IMR-90 (cell line): ENCODE data around the gene UBAP2L. TPM values are rescaled to one million over a fixed set of nuclear protein-coding genes. Genes with fewer than 3 reads are reported as not detected.

ENCODE experiments used
- ATAC-seq: fragments of 200-7000 bp; cut with Tn5 transposase; 2 replicates; pipeline ENCODE4 v1.9.1; 2020; ENCODE audit warnings: low read depth, mild to moderate bottlenecking, moderate library complexity
- BruUV-seq: library from RNA; stranded (reverse); fragments of 400-500 nt; replicated peaks from 2 replicates; lab custom pipeline; 2021; lab: Mats Ljungman, UMichigan
- CTCF ChIA-PET: fragments of 300-600 bp; formaldehyde crosslinking; extraction: SDS; loops from one replicate; lab custom pipeline; 2021; ENCODE audit warnings: antibody characterized with exemption; lab: Yijun Ruan, JAX
- POLR2A ChIA-PET: fragments of 300-600 bp; sonication (Branson Sonifier 250); formaldehyde crosslinking; loops from one replicate; lab custom pipeline; 2022; ENCODE audit warnings: antibody characterized with exemption; ENCODE audit not compliant: unreplicated experiment; lab: Charles Lee
- DNase-seq: peaks from one replicate; pipeline ENCODE4 v3.0.0; 2013
- H2AFZ ChIP-seq: replicated peaks from 2 replicates; pipeline ENCODE3; 2013; ENCODE audit warnings: low read length, mild to moderate bottlenecking; ENCODE audit not compliant: poor library complexity
- H2AK5ac ChIP-seq: 2 replicates; pipeline ENCODE4 v1.6.1; 2013; ENCODE audit warnings: low read depth, low read length, inconsistent platforms
- H2AK9ac ChIP-seq: replicated peaks from 2 replicates; pipeline ENCODE3; 2013; ENCODE audit warnings: mild to moderate bottlenecking, low read depth, low read length, moderate library complexity; ENCODE audit not compliant: poor library complexity
- H2BK120ac ChIP-seq: 2 replicates; pipeline ENCODE4 v1.6.1; 2013; ENCODE audit warnings: low read depth, low read length, inconsistent platforms
- H2BK15ac ChIP-seq: 3 replicates; pipeline ENCODE4 v1.6.1; 2013; ENCODE audit warnings: low read depth, low read length, inconsistent platforms
- H2BK20ac ChIP-seq: 2 replicates; pipeline ENCODE4 v1.6.1; 2013; ENCODE audit warnings: low read depth, mild to moderate bottlenecking, inconsistent platforms, low read length, moderate library complexity
- H2BK5ac ChIP-seq: 2 replicates; pipeline ENCODE4 v1.6.1; 2013; ENCODE audit warnings: mild to moderate bottlenecking, low read depth, low read length, inconsistent platforms; ENCODE audit not compliant: poor library complexity, severe bottlenecking
- H3K14ac ChIP-seq: replicated peaks from 2 replicates; pipeline ENCODE4 v1.6.1; 2013; ENCODE audit warnings: low read depth, low read length, inconsistent platforms
- H3K18ac ChIP-seq: 2 replicates; pipeline ENCODE4 v1.6.1; 2013; ENCODE audit warnings: low read depth, low read length, control low read depth
- H3K23ac ChIP-seq: 2 replicates; pipeline ENCODE4 v1.6.1; 2013; ENCODE audit warnings: low read depth, low read length, inconsistent platforms
- H3K27ac ChIP-seq: 2 replicates; pipeline ENCODE4 v1.5.1; 2013; ENCODE audit warnings: mild to moderate bottlenecking, control low read depth, low read length; ENCODE audit not compliant: insufficient read depth
- H3K27me3 ChIP-seq: 2 replicates; pipeline ENCODE4 v1.6.1; 2013; ENCODE audit warnings: low read length; ENCODE audit not compliant: control insufficient read depth, insufficient read depth
- H3K36me3 ChIP-seq: 2 replicates; pipeline ENCODE4 v1.6.1; 2013; ENCODE audit warnings: low read length, mixed read lengths; ENCODE audit not compliant: control insufficient read depth, insufficient read depth
- H3K4ac ChIP-seq: 2 replicates; pipeline ENCODE4 v1.6.1; 2013; ENCODE audit warnings: low read depth, low read length, inconsistent platforms
- H3K4me1 ChIP-seq: 2 replicates; pipeline ENCODE4 v1.6.1; 2013; ENCODE audit warnings: low read length, mixed read lengths; ENCODE audit not compliant: control insufficient read depth, insufficient read depth
- H3K4me2 ChIP-seq: 2 replicates; pipeline ENCODE4 v1.6.1; 2013; ENCODE audit warnings: low read depth, mild to moderate bottlenecking, control low read depth, low read length, moderate library complexity
- H3K4me3 ChIP-seq: 2 replicates; pipeline ENCODE4 v1.5.1; 2013; ENCODE audit warnings: low read depth, mild to moderate bottlenecking, control low read depth, low read length, moderate library complexity; ENCODE audit not compliant: insufficient read depth
- H3K56ac ChIP-seq: 2 replicates; pipeline ENCODE4 v1.6.1; 2013; ENCODE audit warnings: low read length, inconsistent platforms; ENCODE audit not compliant: insufficient read depth; ENCODE audit errors: extremely low read depth
- H3K79me1 ChIP-seq, 2 experiments: 2 replicates each; pipeline ENCODE4 v1.6.1; 2013; ENCODE audit warnings: low read length in 2 of 2, inconsistent platforms in 1 of 2, low read depth in 1 of 2
- H3K9ac ChIP-seq: 2 replicates; pipeline ENCODE4 v1.6.1; 2013; ENCODE audit warnings: low read depth, low read length, control low read depth
- H3K9me1 ChIP-seq: 2 replicates; pipeline ENCODE4 v1.6.1; 2013; ENCODE audit warnings: low read length, inconsistent platforms; ENCODE audit not compliant: insufficient read depth
- H3K9me3 ChIP-seq: 2 replicates; pipeline ENCODE4 v1.6.1; 2013; ENCODE audit warnings: low read length; ENCODE audit not compliant: control insufficient read depth, insufficient read depth
- H4K20me1 ChIP-seq: 2 replicates; pipeline ENCODE4 v1.6.1; 2013; ENCODE audit warnings: low read length, inconsistent platforms; ENCODE audit not compliant: insufficient read depth
- H4K5ac ChIP-seq: 2 replicates; pipeline ENCODE4 v1.6.1; 2013; ENCODE audit warnings: mild to moderate bottlenecking, low read depth, low read length, control low read depth
- H4K8ac ChIP-seq, 2 experiments: 2 replicates each; pipeline ENCODE4 v1.6.1; 2013; ENCODE audit warnings: low read depth in 2 of 2, low read length in 2 of 2, control low read depth in 1 of 2, inconsistent platforms in 1 of 2
- H4K91ac ChIP-seq: 2 replicates; pipeline ENCODE4 v1.6.1; 2013; ENCODE audit warnings: low read depth, low read length, inconsistent platforms; ENCODE audit not compliant: insufficient read depth
- BHLHE40 ChIP-seq: fragments of 150-350 bp; IDR thresholded peaks from 2 replicates; pipeline ENCODE4 v1.6.1; 2016; ENCODE audit warnings: mild to moderate bottlenecking, low read depth, low read length
- CEBPB ChIP-seq: IDR thresholded peaks from 2 replicates; pipeline ENCODE4 v1.6.1; 2012; ENCODE audit warnings: low read depth, low read length, improper control_type of control experiment
- CHD1 ChIP-seq: IDR thresholded peaks from 2 replicates; pipeline ENCODE4 v1.6.1; 2012; ENCODE audit warnings: low read depth, low read length, improper control_type of control experiment
- MAFK ChIP-seq: IDR thresholded peaks from 2 replicates; pipeline ENCODE4 v1.6.1; 2012; ENCODE audit warnings: low read depth, low read length, improper control_type of control experiment
- MAZ ChIP-seq: IDR thresholded peaks from 2 replicates; pipeline ENCODE4 v1.6.1; 2012; ENCODE audit warnings: low read depth, mild to moderate bottlenecking, low read length, improper control_type of control experiment, moderate library complexity, borderline replicate concordance
- MXI1 ChIP-seq: IDR thresholded peaks from 2 replicates; pipeline ENCODE4 v1.6.1; 2012; ENCODE audit warnings: low read depth, mild to moderate bottlenecking, low read length, moderate library complexity, borderline replicate concordance
- POLR2A ChIP-seq: IDR thresholded peaks from 2 replicates; pipeline ENCODE4 v1.6.1; 2012; ENCODE audit warnings: mild to moderate bottlenecking, low read depth, low read length
- RAD21 ChIP-seq: IDR thresholded peaks from 2 replicates; pipeline ENCODE4 v1.6.1; 2012; ENCODE audit warnings: low read length, improper control_type of control experiment
- RCOR1 ChIP-seq: IDR thresholded peaks from 2 replicates; pipeline ENCODE4 v1.6.1; 2012; ENCODE audit warnings: mild to moderate bottlenecking, low read length, improper control_type of control experiment; ENCODE audit not compliant: insufficient replicate concordance
- RFX5 ChIP-seq: IDR thresholded peaks from 2 replicates; pipeline ENCODE4 v1.8.0; 2012; ENCODE audit warnings: low read depth, mild to moderate bottlenecking, low read length, moderate library complexity
- SMC3 ChIP-seq: fragments of 150-350 bp; IDR thresholded peaks from 2 replicates; pipeline ENCODE4 v1.6.1; 2016; ENCODE audit warnings: low read depth, mild to moderate bottlenecking, antibody characterized with exemption, low read length, moderate library complexity
- WGBS, 2 experiments: methylation state at CpG; one replicate each; pipeline versions ENCODE4 v1.1.5 to v1.1.7; 2013; ENCODE audit warnings: missing lambda C conversion rate in 2 of 2; ENCODE audit not compliant: insufficient read length in 1 of 2; ENCODE audit errors: extremely low coverage in 2 of 2; 5-methylcytosine and 5-hydroxymethylcytosine counted together
- dilution Hi-C: fragments of 300-500 bp; cut with HindIII; formaldehyde crosslinking; loops from one replicate; pipeline ENCODE4 v1.14.3; 2018; ENCODE audit warnings: low sequenced_read_pairs; ENCODE audit not compliant: unreplicated experiment
- in situ Hi-C: fragments of 300-500 bp; cut with MboI; formaldehyde crosslinking; loops from 3 replicates; pipeline ENCODE4 v1.14.3; 2019; ENCODE audit warnings: low sequenced_read_pairs, inconsistent platforms, mixed read lengths
- intact Hi-C: fragments of 100-400 bp; cut with micrococcal nuclease; formaldehyde crosslinking; loops from 2 replicates; pipeline ENCODE4 v1.10.0; 2022
- polyA plus RNA-seq, 3 experiments: library from polyadenylated mRNA; depleted of rRNA; stranded (reverse); fragments of >200 nt; gene quantifications; 2 replicates each; pipeline ENCODE4 v1.2.3, GENCODE V29; 2012; ENCODE audit warnings: low replicate concordance in 1 of 3
- total RNA-seq: library from RNA; depleted of rRNA; stranded (reverse); fragments of >200 nt; gene quantifications from 2 replicates; pipeline ENCODE4 v1.2.3, GENCODE V29; 2012
- TF ChIP-seq, protein P1 (sequence below): fragments of 150-350 bp; IDR thresholded peaks from 2 replicates; pipeline ENCODE4 v1.6.1; 2017; ENCODE audit warnings: mild to moderate bottlenecking, antibody characterized with exemption, low read length, low read depth
- TF ChIP-seq, protein P2 (sequence below): fragments of 150-350 bp; IDR thresholded peaks from 2 replicates; pipeline ENCODE4 v1.6.1; 2016; ENCODE audit warnings: low read depth, mild to moderate bottlenecking, low read length, moderate library complexity, borderline replicate concordance
- TF ChIP-seq, protein P3 (sequence below): conservative IDR thresholded peaks from 2 replicates; pipeline ENCODE4 v1.5.1; 2012; ENCODE audit warnings: mild to moderate bottlenecking, low read depth, low read length, improper control_type of control experiment

The UBAP2L gene
- total and polyA plus RNA-seq, 2 of the 4 experiments (the other 2 are of a cell fraction), result 57.5 to 149 TPM

DNA sequence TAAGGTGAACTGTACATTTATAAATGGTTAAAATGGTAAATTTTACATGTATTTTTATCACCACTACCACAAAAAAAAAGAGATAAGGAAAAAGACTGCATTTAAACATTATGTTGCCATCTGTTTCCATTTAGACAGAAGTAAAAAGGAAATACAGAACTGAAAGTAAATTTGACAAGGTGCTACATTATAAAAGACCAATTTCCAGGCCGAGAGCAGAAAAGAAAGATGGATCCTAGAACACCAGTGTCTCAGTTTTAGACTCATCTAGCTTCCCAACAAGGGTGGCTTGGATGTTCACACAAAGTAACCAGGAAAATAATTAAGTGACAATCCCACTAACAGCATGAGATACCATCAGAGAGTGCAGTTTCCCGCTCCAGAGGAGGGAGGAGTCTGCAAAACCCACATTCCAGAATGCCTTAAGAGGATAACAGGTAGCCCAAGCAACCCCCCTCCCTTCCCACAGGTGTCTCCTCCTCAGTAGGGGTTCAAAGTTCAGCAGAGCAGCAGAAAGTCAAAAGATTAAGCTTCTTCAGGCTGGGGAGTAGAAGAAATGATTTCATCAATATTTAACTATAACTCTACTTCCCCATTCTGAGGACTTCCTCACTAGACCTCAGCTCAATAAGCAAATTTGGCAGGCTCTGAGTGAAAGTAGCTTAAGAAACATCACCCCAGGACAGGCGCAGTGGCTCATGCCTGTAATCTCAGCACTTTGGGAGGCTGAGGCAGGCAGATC is 40.6 kb upstream of the UBAP2L start:
- no peak overlapping the region for H3K27ac ChIP-seq
- peaks cover 0 to 35% of the 10 kb centered on the region in 2 experiments; a peak in 2 of 4 replicates for H3K79me1 ChIP-seq
- POLR2A ChIA-PET, result no interaction called here
- H2AFZ ChIP-seq, result no peak overlapping the region
- H3K36me3 ChIP-seq, result peaks cover 15% of the 10 kb centered on the region
- no peak overlapping the region for H3K56ac ChIP-seq
- H3K9ac ChIP-seq, result no peak overlapping the region
- no peak overlapping the region for H3K4me3 ChIP-seq
- H3K4ac ChIP-seq, result no peak overlapping the region
- H2BK20ac ChIP-seq, result no peak overlapping the region
- H2BK5ac ChIP-seq, result no peak overlapping the region
- no peak for TF ChIP-seq MAFK
- no peak for TF ChIP-seq BHLHE40
- TF ChIP-seq CEBPB, result no peak
- no peak for TF ChIP-seq RFX5
- TF ChIP-seq, protein P1, sequence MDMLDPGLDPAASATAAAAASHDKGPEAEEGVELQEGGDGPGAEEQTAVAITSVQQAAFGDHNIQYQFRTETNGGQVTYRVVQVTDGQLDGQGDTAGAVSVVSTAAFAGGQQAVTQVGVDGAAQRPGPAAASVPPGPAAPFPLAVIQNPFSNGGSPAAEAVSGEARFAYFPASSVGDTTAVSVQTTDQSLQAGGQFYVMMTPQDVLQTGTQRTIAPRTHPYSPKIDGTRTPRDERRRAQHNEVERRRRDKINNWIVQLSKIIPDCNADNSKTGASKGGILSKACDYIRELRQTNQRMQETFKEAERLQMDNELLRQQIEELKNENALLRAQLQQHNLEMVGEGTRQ, result no peak
- no peak for TF ChIP-seq SMC3
- TF ChIP-seq RCOR1, result no peak
- no peak for TF ChIP-seq RAD21
- no peak for TF ChIP-seq CHD1
- TF ChIP-seq POLR2A, result no peak
- no peak for TF ChIP-seq MAZ
- TF ChIP-seq, protein P2, sequence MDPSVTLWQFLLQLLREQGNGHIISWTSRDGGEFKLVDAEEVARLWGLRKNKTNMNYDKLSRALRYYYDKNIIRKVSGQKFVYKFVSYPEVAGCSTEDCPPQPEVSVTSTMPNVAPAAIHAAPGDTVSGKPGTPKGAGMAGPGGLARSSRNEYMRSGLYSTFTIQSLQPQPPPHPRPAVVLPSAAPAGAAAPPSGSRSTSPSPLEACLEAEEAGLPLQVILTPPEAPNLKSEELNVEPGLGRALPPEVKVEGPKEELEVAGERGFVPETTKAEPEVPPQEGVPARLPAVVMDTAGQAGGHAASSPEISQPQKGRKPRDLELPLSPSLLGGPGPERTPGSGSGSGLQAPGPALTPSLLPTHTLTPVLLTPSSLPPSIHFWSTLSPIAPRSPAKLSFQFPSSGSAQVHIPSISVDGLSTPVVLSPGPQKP, result no peak
- TF ChIP-seq MXI1, result no peak
- TF ChIP-seq, protein P3, sequence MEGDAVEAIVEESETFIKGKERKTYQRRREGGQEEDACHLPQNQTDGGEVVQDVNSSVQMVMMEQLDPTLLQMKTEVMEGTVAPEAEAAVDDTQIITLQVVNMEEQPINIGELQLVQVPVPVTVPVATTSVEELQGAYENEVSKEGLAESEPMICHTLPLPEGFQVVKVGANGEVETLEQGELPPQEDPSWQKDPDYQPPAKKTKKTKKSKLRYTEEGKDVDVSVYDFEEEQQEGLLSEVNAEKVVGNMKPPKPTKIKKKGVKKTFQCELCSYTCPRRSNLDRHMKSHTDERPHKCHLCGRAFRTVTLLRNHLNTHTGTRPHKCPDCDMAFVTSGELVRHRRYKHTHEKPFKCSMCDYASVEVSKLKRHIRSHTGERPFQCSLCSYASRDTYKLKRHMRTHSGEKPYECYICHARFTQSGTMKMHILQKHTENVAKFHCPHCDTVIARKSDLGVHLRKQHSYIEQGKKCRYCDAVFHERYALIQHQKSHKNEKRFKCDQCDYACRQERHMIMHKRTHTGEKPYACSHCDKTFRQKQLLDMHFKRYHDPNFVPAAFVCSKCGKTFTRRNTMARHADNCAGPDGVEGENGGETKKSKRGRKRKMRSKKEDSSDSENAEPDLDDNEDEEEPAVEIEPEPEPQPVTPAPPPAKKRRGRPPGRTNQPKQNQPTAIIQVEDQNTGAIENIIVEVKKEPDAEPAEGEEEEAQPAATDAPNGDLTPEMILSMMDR, result no peak
- no peak overlapping the region for H4K91ac ChIP-seq
- no peaks in the 10 kb centered on the region for H3K9me3 ChIP-seq
- WGBS, 2 experiments, result no CpG with 5 or more reads among the region's 3 CpGs
- DNase-seq (no peak), ATAC-seq (no peak)
- H3K14ac ChIP-seq, result no peak overlapping the region
- no peak overlapping the region for H3K23ac ChIP-seq
- H3K4me1 ChIP-seq, result peaks cover 22% of the 10 kb centered on the region
- no peak overlapping the region for H3K18ac ChIP-seq
- dilution Hi-C loops, result no loop called here
- H3K9me1 ChIP-seq, result peaks cover 18% of the 10 kb centered on the region
- no peak overlapping the region for H4K5ac ChIP-seq
- H4K8ac ChIP-seq, result no peak overlapping the region
- no peak overlapping the region for H2AK9ac ChIP-seq
- peak overlapping the region; percentile 58; the same call in 1 of the 2 replicates for H3K4me2 ChIP-seq
- intact Hi-C loops, result no loop called here
- H2BK120ac ChIP-seq, result no peak overlapping the region
- CTCF ChIA-PET, result interaction anchor here (0.9 kb wide), 1 partner anchor 146 kb away, joined by 3 read pairs; no protein-coding TSS in a partner anchor
- peaks cover 77% of the 10 kb centered on the region for H4K20me1 ChIP-seq
- H2AK5ac ChIP-seq, result no peak overlapping the region
- no peaks in the 10 kb centered on the region for H3K27me3 ChIP-seq
- no peak overlapping the region for H2BK15ac ChIP-seq
- no TSS peak for BruUV-seq
- in situ Hi-C loops, result no loop called here
